Left lung (tissue), 10 donors: Measurements from ENCODE around the gene OSBPL5. TPM values are rescaled to one million over a fixed set of nuclear protein-coding genes. Genes with fewer than 3 reads are reported as not detected.

Source experiments
- ATAC-seq: fragments of 200-7000 bp; cut with Tn5 transposase; one replicate; pipeline ENCODE4 v1.9.1; 2020; ENCODE audit warnings: moderate library complexity
- DNase-seq, 4 donors: peaks; one replicate each; pipeline ENCODE4 v3.0.0-alpha.2; 2013 to 2020
- H3K27ac ChIP-seq, 2 donors: fragments of 200-600 bp; sonication (generic) in 1 of 2; one replicate each; pipeline versions ENCODE4 v1.5.0 to v1.8.0; 2020 to 2021
- H3K27me3 ChIP-seq, 2 donors: fragments of 200-600 bp; sonication (generic) in 1 of 2; one replicate each; pipeline versions ENCODE4 v1.5.0 to v1.8.0; 2020 to 2021
- H3K36me3 ChIP-seq, 2 donors: fragments of 200-600 bp; sonication (generic) in 1 of 2; one replicate each; pipeline versions ENCODE4 v1.5.0 to v1.8.0; 2020 to 2021
- H3K4me1 ChIP-seq, 2 donors: fragments of 200-600 bp; one replicate each; pipeline ENCODE4 v1.8.0; 2021
- H3K4me3 ChIP-seq, 2 donors: fragments of 200-600 bp; sonication (generic) in 1 of 2; one replicate each; pipeline versions ENCODE4 v1.5.0 to v1.8.0; 2020 to 2021; ENCODE audit warnings: mild to moderate bottlenecking in 1 of 2
- H3K9me3 ChIP-seq, 2 donors: fragments of 200-600 bp; sonication (generic) in 1 of 2; one replicate each; pipeline versions ENCODE4 v1.5.0 to v1.8.0; 2020 to 2021
- intact Hi-C, 2 donors: fragments of 100-400 bp; cut with DNase I; formaldehyde crosslinking; loops; one replicate each; pipeline versions ENCODE4 v1.11.2 to v1.14.2; 2022
- polyA plus RNA-seq, 6 donors: library from polyadenylated mRNA; unstranded; fragments of 120-200 nt; gene quantifications; one replicate each; pipeline ENCODE4 v1.2.1, GENCODE V29; 2013; ENCODE audit not compliant: insufficient read length in 6 of 6
- total RNA-seq, 2 donors: library from RNA; stranded (reverse); fragmentation: NEBNext Ultra II Directional; extraction: Animal tissue kit (Norgen Biotek cat#: 25700); gene quantifications; one replicate each; pipeline ENCODE4 v1.2.1, GENCODE V29; 2021
- TF ChIP-seq, protein P1 (sequence below), 2 donors: fragments of 200-600 bp; sonication (generic) in 1 of 2; IDR thresholded peaks; one replicate each; pipeline versions ENCODE4 v1.5.0 to v1.8.0; 2021; ENCODE audit warnings: antibody characterized with exemption in 2 of 2
- donor health status: DM: no; HTN: yes; CAD: no.
- donor health status: DM: no; HTN: no; CAD: no.

Gene OSBPL5
- total and polyA plus RNA-seq, 8 donors: 19.5 to 39.6 (median 30.4) TPM

DNA sequence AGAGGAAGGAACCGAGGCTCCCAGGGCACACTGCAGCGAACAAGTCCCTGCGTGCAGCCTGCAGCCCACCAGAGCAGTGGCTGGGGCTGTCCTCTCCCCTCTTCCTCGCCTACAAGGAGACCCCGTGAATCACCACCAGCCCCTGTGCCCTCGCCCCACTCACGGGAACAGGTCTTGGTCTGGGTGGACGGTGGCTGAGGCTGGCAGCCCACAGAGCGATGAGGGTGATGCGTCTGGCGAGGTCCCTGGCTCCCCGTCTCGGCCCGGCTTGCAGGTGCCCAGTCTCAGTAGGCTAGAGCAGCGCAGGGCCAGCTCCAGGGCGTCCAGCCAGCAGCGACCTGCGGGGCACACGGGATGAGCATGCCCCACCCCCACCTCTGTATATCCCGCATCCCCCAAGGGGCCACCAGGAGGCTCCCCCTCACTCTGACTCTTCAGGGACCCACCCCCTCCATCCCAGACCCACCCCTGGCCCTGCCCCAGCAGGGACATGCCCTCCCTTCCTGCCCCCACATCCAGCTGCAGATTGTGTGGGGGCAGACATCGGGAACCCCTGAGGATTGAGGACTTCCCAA is 57.4 kb downstream of the OSBPL5 start:
- TF ChIP-seq, protein P1, sequence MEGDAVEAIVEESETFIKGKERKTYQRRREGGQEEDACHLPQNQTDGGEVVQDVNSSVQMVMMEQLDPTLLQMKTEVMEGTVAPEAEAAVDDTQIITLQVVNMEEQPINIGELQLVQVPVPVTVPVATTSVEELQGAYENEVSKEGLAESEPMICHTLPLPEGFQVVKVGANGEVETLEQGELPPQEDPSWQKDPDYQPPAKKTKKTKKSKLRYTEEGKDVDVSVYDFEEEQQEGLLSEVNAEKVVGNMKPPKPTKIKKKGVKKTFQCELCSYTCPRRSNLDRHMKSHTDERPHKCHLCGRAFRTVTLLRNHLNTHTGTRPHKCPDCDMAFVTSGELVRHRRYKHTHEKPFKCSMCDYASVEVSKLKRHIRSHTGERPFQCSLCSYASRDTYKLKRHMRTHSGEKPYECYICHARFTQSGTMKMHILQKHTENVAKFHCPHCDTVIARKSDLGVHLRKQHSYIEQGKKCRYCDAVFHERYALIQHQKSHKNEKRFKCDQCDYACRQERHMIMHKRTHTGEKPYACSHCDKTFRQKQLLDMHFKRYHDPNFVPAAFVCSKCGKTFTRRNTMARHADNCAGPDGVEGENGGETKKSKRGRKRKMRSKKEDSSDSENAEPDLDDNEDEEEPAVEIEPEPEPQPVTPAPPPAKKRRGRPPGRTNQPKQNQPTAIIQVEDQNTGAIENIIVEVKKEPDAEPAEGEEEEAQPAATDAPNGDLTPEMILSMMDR (IDR thresholded peaks at IDR 0.05): no peak
- ATAC-seq (no peak), DNase-seq (peak in 2 of 4 donors; percentile 14 to 60)
- Histone ChIP-seq H3K9me3 (no peaks in the 10 kb centered on the region), H3K27ac (no peak overlapping the region), H3K4me3 (no peak overlapping the region), H3K4me1 (peaks cover 0 to 13% of the 10 kb centered on the region in 2 donors), H3K27me3 (no peaks in the 10 kb centered on the region), H3K36me3 (peaks cover 0 to 56% of the 10 kb centered on the region in 2 donors)
- intact Hi-C loops: no loop called here

DNA sequence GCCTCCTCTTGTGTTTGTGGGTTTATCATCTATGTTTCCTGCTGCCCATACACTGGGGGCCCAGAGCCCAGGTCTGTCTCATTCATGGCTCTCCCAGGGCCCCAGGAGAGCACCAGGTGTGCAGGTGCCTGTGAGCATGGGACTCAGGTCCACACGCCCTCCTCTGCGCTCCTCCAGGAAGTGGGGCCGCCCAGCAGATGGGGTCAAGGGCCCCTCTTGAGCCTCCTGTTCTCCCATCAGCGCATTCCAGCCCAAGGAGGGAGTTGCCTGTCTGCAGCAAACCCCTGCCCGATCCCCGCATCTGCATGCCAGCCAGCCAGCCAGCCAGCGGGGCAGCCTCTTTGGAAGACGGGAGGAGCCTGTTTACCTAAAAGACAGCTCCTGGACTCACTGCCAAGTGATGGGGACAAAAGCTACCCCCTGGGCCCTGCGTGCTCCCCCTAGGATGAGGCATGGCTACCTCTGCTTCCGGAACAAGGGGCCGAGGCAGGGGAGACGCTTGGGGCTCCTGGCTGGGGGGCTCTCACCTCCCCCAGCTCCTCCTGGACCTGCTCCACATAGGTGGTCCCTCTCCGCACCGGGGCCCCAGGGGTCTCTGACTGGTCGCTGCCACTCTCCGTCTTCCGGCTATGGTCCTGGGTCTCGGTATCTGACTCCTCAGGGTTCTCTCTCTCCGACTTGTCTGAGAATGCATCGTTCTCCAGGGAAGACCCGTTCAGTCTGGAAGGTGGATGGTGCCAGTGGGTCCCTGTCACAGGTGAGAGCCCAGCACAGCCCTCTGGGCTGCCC is 58.2 kb downstream of the OSBPL5 start:
- H3K27ac ChIP-seq: no peak overlapping the region
- H3K36me3 ChIP-seq: peaks cover 0 to 59% of the 10 kb centered on the region in 2 donors
- DNase-seq (peak in 1 of 4 donors; percentile 62), ATAC-seq (no peak)
- no peaks in the 10 kb centered on the region for H3K27me3 ChIP-seq
- TF ChIP-seq, protein P1 (IDR thresholded peaks at IDR 0.05): no peak
- no peaks in the 10 kb centered on the region for H3K9me3 ChIP-seq
- peaks cover 0 to 6% of the 10 kb centered on the region in 2 donors for H3K4me1 ChIP-seq
- intact Hi-C loops: no loop called here
- H3K4me3 ChIP-seq: no peak overlapping the region

DNA sequence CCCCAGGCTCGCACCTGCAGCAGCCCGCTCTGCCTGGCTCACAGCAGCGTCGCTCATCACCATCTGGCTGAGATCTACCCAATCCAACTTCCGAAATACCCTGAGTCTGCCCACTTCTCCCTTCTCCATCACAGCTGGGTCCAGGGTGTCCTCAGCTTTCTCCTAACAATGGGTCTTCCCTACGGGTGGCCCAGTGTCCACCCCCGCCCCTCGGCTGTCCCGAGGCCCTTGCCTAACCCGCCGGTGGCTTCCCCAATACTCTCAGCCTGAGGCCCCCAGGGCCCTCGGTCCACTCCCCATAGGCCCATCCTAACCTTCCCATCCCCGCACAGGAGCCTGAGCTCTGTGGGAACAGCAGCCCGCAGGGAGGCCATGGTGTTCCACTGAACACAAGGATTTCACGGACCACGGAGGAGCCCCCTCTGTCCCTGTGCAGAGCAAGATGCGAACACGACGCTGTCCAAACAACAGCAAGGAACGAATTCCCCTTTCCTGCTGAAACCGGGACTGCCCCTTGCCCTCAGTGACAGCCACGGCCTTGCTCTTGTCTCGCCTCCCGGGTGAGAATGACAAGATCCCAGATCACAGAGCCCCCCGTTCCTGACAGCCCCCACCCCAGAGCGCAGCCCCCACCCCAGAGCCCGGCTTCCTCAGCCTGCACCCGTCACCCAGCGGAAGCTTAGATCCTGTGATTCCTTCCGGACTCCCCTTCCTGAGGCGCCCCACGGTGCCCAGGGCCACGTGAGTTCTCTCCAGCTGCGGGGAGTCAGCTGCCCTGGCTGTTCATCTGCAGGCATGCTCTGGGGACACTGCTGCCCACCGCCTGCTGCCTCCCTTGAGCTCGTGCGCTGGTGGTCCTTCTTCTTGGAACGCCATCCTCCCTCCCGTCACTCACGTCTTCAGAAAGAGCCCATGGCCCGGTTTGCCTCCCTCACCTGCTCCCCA is 59.0 kb downstream of the OSBPL5 start:
- peaks cover 0 to 67% of the 10 kb centered on the region in 2 donors for H3K36me3 ChIP-seq
- H3K4me3 ChIP-seq: no peak overlapping the region
- TF ChIP-seq, protein P1 (IDR thresholded peaks at IDR 0.05): no peak
- H3K9me3 ChIP-seq: no peaks in the 10 kb centered on the region
- peaks cover 0 to 10% of the 10 kb centered on the region in 2 donors for H3K4me1 ChIP-seq
- intact Hi-C loops: no loop called here
- DNase-seq (peak in 1 of 4 donors; percentile 48), ATAC-seq (no peak)
- no peaks in the 10 kb centered on the region for H3K27me3 ChIP-seq
- no peak overlapping the region for H3K27ac ChIP-seq

DNA sequence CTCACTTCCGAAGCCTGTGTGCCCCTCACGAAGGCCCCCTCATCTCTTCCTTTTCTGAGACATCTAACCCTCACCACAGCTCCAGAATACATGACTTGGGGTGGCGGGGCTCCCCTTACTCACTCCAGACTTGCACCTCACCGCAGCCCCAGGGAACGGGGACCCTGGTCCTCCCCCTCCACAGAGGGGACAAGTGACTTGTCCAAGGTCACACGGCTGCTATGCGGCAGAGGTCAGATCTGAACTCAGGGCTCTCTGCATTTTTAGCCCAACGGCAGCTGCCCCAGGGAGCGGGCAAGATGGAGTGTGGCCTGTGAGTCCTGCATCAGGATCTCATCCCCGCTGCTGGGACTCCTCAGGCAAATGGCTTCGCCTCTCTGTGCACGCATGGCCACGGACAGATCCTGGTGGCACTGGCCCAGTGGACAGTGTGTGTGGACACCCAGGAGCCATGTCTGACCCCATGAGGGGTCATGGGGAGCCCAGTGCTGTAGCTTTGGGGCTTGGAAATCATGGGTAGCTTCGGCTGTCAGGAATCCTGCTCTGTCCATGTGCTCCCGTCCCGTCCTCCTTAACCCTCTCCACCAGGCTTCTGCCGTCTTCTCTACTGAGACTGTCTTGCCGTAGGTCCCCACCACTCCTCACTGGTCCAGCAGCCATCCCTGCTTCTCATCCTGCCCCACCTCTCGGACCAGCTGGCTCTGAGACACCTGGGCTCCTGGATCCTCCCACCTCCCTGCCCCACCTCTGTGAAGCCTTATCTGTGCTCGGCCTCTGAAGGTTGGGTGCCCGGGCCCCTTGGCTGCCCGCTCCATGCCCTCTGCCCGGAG is 59.9 kb downstream of the OSBPL5 start:
- ATAC-seq (no peak), DNase-seq (peak in 2 of 4 donors; percentile 26 to 68)
- H3K27me3 ChIP-seq: no peaks in the 10 kb centered on the region
- H3K27ac ChIP-seq: no peak overlapping the region
- intact Hi-C loops: no loop called here
- H3K36me3 ChIP-seq: peaks cover 0 to 71% of the 10 kb centered on the region in 2 donors
- no peak overlapping the region for H3K4me3 ChIP-seq
- H3K9me3 ChIP-seq: no peaks in the 10 kb centered on the region
- TF ChIP-seq, protein P1 (IDR thresholded peaks at IDR 0.05): no peak
- peaks cover 0 to 12% of the 10 kb centered on the region in 2 donors for H3K4me1 ChIP-seq
